Muscle layer of colon (tissue), 2 donors: ENCODE measurements around the gene ASXL3.
A peak's percentile ranks its signal among the peaks of the same experiment; 100 is the strongest.

Experiments used
- H3K27ac ChIP-seq: one replicate; pipeline ENCODE4 v1.7.0; 2013; ENCODE audit warnings: low read depth, mild to moderate bottlenecking, low read length, moderate library complexity
- H3K27me3 ChIP-seq, 2 donors: one replicate each; pipeline ENCODE4 v1.7.0; 2013; ENCODE audit warnings: low read length in 2 of 2, mild to moderate bottlenecking in 2 of 2; ENCODE audit not compliant: insufficient read depth in 2 of 2, control insufficient read depth in 1 of 2
- H3K36me3 ChIP-seq: one replicate; pipeline ENCODE4 v1.7.0; 2013; ENCODE audit warnings: mild to moderate bottlenecking, low read length; ENCODE audit not compliant: insufficient read depth
- H3K4me1 ChIP-seq: one replicate; pipeline ENCODE4 v1.7.0; 2013; ENCODE audit warnings: mild to moderate bottlenecking, low read length; ENCODE audit not compliant: insufficient read depth
- H3K4me3 ChIP-seq, 2 donors: one replicate each; pipeline ENCODE4 v1.7.0; 2013; ENCODE audit warnings: low read length in 2 of 2, low read depth in 1 of 2, mild to moderate bottlenecking in 1 of 2, moderate library complexity in 1 of 2
- H3K9ac ChIP-seq: one replicate; pipeline ENCODE4 v1.7.0; 2013; ENCODE audit warnings: low read length
- H3K9me3 ChIP-seq: one replicate; pipeline ENCODE4 v1.7.0; 2013; ENCODE audit warnings: mild to moderate bottlenecking, low read length
- donor health status: abdominal sarcoma.
- donor health status: Adenocarcinoma of cecum.

Gene ASXL3

GRCh38 chr18:33577685-33578517 lies at the start of gene ASXL3:
Gene ASXL3 (plus strand): TSS chr18:33578219. CDS start chr18:33578632, 413 bp downstream.
- peaks cover 25% of the 10 kb centered on the region for H3K4me1 ChIP-seq
- H3K36me3 ChIP-seq: no peaks in the 10 kb centered on the region
- H3K27me3 ChIP-seq: no peaks in the 10 kb centered on the region
- H3K4me3 ChIP-seq: peak within 1 kb of the TSS; percentile 79 to 97
- H3K9ac ChIP-seq: peak within 1 kb of the TSS; percentile 88
- no peaks in the 10 kb centered on the region for H3K9me3 ChIP-seq
- peak within 1 kb of the TSS; percentile 82 for H3K27ac ChIP-seq

GRCh38 chr18:33532978-33533377 lies 45.0 kb upstream of the ASXL3 start:
- Histone ChIP-seq H3K4me1 (no peaks in the 10 kb centered on the region), H3K27ac (no peak overlapping the region), H3K9me3 (no peaks in the 10 kb centered on the region), H3K4me3 (no peak overlapping the region), H3K27me3 (no peaks in the 10 kb centered on the region), H3K36me3 (no peaks in the 10 kb centered on the region), H3K9ac (no peak overlapping the region)

DNA sequence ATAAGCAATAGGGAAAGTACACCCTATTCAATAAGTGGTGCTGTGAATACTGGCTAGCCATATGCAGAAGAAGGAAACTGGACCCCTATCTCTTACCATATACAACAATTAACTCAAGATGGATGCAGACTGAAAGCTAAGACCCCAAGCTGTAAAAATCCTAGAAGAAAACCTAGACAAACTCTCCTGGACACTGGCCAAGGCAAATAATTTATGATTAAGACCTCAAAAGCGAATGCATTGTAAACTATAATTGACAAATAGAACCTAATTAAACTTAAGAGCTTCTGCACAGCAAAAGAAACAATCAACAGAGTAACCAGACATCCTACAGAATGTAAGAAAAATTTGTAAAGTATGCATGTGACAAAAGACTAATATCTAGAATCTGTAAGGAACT lies 41.1 kb upstream of the ASXL3 start:
- H3K4me1 ChIP-seq: no peaks in the 10 kb centered on the region
- no peaks in the 10 kb centered on the region for H3K36me3 ChIP-seq
- no peak overlapping the region for H3K4me3 ChIP-seq
- no peak overlapping the region for H3K27ac ChIP-seq
- H3K9me3 ChIP-seq: no peaks in the 10 kb centered on the region
- no peaks in the 10 kb centered on the region for H3K27me3 ChIP-seq
- no peak overlapping the region for H3K9ac ChIP-seq

- Histone ChIP-seq H3K27ac (no peak overlapping the region), H3K4me3 (no peak overlapping the region)
Observed at GRCh38 chr18:33538418-33539042, 39.5 kb upstream of the ASXL3 start.

GRCh38 chr18:33540392-33540791 lies 37.6 kb upstream of the ASXL3 start:
- H3K9ac ChIP-seq: no peak overlapping the region
- H3K36me3 ChIP-seq: no peaks in the 10 kb centered on the region
- H3K27me3 ChIP-seq: no peaks in the 10 kb centered on the region
- no peak overlapping the region for H3K4me3 ChIP-seq
- H3K27ac ChIP-seq: no peak overlapping the region
- H3K4me1 ChIP-seq: no peaks in the 10 kb centered on the region
- H3K9me3 ChIP-seq: no peaks in the 10 kb centered on the region

More at GRCh38 chr18:33538418-33539042, 39.5 kb upstream of the ASXL3 start:
- H3K27me3 ChIP-seq: no peaks in the 10 kb centered on the region
- H3K9ac ChIP-seq: no peak overlapping the region
- H3K4me1 ChIP-seq: no peaks in the 10 kb centered on the region
- no peaks in the 10 kb centered on the region for H3K9me3 ChIP-seq
- no peaks in the 10 kb centered on the region for H3K36me3 ChIP-seq

- Histone ChIP-seq H3K4me3 (no peak overlapping the region), H3K4me1 (no peaks in the 10 kb centered on the region), H3K9me3 (no peaks in the 10 kb centered on the region), H3K36me3 (no peaks in the 10 kb centered on the region), H3K27me3 (no peaks in the 10 kb centered on the region), H3K27ac (no peak overlapping the region), H3K9ac (no peak overlapping the region)
Observed at GRCh38 chr18:33541316-33541715, 36.7 kb upstream of the ASXL3 start.

DNA sequence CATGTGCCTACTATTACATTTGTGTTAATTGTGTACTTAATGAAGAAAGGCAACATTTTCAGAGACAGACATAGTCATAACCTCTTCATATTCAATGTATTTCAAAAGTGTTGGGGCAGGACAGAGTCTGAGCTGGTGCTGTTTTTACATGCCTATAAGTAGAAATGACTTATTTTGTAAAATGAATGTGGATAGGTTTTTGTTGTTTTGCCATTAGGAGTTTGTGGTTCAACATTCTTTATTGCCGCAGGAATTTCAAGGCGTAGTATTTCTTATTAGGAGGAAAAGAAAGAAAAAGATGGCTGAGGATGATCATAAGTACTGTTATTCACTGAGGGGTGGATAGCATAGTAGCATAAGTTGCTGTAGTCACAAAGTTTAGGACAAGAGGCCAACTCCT lies 21.2 kb upstream of the ASXL3 start:
- H3K9me3 ChIP-seq: no peaks in the 10 kb centered on the region
- H3K27me3 ChIP-seq: no peaks in the 10 kb centered on the region
- H3K4me1 ChIP-seq: no peaks in the 10 kb centered on the region
- H3K9ac ChIP-seq: no peak overlapping the region
- no peaks in the 10 kb centered on the region for H3K36me3 ChIP-seq
- H3K27ac ChIP-seq: no peak overlapping the region
- H3K4me3 ChIP-seq: no peak overlapping the region

DNA sequence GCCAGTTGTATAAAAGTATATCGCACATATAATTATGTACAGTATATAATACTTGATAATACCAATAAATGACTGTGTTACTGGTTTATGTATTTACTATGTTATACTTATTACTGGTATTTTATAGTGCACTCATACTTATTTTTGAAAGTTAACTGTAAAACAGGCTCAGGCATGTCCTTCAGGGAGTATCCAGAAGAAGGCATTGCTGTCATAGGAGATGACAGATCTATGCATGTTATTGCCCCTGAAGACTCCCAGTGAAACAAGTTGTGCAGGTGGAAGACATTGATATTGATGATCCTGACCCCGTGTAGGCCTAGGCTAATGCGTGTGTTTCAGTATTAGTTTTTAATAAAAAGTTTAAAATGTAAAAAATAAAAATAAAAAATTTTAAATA lies 20.3 kb upstream of the ASXL3 start:
- no peak overlapping the region for H3K4me3 ChIP-seq
- no peaks in the 10 kb centered on the region for H3K9me3 ChIP-seq
- H3K27me3 ChIP-seq: no peaks in the 10 kb centered on the region

GRCh38 chr18:33558529-33558928 lies 19.5 kb upstream of the ASXL3 start:
- no peak overlapping the region for H3K27ac ChIP-seq
- no peaks in the 10 kb centered on the region for H3K9me3 ChIP-seq
- no peaks in the 10 kb centered on the region for H3K27me3 ChIP-seq
- H3K4me1 ChIP-seq: no peaks in the 10 kb centered on the region
- H3K36me3 ChIP-seq: no peaks in the 10 kb centered on the region
- H3K9ac ChIP-seq: no peak overlapping the region
- H3K4me3 ChIP-seq: no peak overlapping the region

More for the DNA sequence above, 20.3 kb upstream of the ASXL3 start:
- Histone ChIP-seq H3K9ac (no peak overlapping the region), H3K36me3 (no peaks in the 10 kb centered on the region), H3K27ac (no peak overlapping the region), H3K4me1 (no peaks in the 10 kb centered on the region)

DNA sequence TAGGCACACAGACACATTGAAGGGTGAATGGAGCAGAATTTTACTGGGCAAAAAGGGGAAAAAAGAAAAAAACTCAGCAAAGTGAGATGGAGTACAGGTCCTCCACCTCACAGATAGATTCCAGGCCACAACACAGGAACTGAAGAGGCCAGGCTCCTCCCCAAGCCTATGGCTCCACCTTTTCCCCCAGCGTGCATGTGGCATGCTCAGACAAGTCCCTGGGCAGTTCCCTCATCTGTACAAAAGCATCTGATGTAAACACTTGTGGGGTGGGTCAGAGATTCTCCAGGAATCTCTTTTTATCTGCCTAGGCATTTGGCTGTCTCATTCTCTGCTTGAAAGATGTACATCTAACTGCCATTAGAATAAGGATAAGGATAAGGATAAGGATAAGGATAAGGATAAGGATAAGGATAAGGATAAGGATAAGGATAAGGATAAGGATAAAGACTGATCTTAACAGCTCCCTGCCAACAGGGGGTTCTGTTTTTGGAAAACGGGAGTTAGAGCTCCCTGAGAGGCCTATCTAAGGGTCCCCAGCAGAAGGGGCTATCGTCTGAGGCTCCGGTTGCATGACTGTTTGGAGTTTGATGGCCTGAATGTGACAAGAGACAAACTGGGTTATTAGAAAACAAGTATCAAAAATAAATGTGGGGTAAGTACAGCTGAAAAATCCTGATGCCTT lies 17.2 kb upstream of the ASXL3 start:
- Histone ChIP-seq H3K27me3 (no peaks in the 10 kb centered on the region), H3K4me3 (no peak overlapping the region), H3K4me1 (no peaks in the 10 kb centered on the region), H3K27ac (no peak overlapping the region), H3K9ac (no peak overlapping the region), H3K9me3 (no peaks in the 10 kb centered on the region), H3K36me3 (no peaks in the 10 kb centered on the region)

DNA sequence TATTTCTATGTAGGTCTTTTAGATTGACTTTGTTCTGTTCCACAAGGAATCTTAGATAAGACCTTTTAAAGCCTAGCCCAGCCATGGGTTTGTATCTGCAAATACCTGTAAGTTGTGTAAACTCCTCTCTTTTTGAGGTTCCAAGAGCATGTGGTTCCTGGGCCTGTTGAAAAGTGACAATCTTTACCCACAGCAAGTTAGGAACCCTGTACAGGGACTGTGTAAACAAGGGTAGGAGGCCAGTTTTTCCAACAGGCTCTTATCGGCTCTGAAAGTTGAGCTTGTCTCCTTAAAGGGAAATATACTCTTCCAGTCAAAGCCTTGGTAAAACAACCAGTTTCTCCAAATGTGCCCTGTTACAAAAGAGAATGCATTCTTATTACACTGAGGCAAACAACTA lies 15.3 kb upstream of the ASXL3 start:
- H3K4me1 ChIP-seq: no peaks in the 10 kb centered on the region
- no peaks in the 10 kb centered on the region for H3K36me3 ChIP-seq
- H3K9me3 ChIP-seq: no peaks in the 10 kb centered on the region
- H3K9ac ChIP-seq: no peak overlapping the region
- H3K27me3 ChIP-seq: no peaks in the 10 kb centered on the region
- H3K27ac ChIP-seq: no peak overlapping the region
- no peak overlapping the region for H3K4me3 ChIP-seq
